Nephron (organoid): ENCODE data around the gene LGI4.

Source experiments
- H3K27ac Mint-ChIP-seq, 3 experiments: 2 replicates each; pipeline ENCODE4 v1.8.0; 2020; ENCODE audit warnings: mixed read lengths in 3 of 3, mild to moderate bottlenecking in 2 of 3, moderate library complexity in 1 of 3
- H3K27me3 Mint-ChIP-seq: 2 replicates; pipeline ENCODE4 v1.8.0; 2021; ENCODE audit warnings: low read depth, mild to moderate bottlenecking, moderate library complexity, mixed read lengths
- H3K36me3 Mint-ChIP-seq: 2 replicates; pipeline ENCODE4 v1.8.0; 2020; ENCODE audit warnings: low read depth, mixed read lengths
- H3K4me1 Mint-ChIP-seq: 2 replicates; pipeline ENCODE4 v1.8.0; 2020; ENCODE audit warnings: mixed read lengths
- H3K4me3 Mint-ChIP-seq, 3 experiments: 2 replicates each; pipeline ENCODE4 v1.8.0; 2020; ENCODE audit warnings: mild to moderate bottlenecking in 3 of 3, mixed read lengths in 3 of 3, moderate library complexity in 2 of 3
- H3K9me3 Mint-ChIP-seq: 2 replicates; pipeline ENCODE4 v1.8.0; 2020; ENCODE audit warnings: mixed read lengths
- TF ChIP-seq, protein P1 (sequence below), 3 experiments: fragments of 200-600 bp; sonication (generic); IDR thresholded peaks; one replicate each; pipeline ENCODE4 v1.5.0; 2021; ENCODE audit warnings: antibody characterized with exemption in 3 of 3; ENCODE audit not compliant: unreplicated experiment in 3 of 3

LGI4 gene

DNA sequence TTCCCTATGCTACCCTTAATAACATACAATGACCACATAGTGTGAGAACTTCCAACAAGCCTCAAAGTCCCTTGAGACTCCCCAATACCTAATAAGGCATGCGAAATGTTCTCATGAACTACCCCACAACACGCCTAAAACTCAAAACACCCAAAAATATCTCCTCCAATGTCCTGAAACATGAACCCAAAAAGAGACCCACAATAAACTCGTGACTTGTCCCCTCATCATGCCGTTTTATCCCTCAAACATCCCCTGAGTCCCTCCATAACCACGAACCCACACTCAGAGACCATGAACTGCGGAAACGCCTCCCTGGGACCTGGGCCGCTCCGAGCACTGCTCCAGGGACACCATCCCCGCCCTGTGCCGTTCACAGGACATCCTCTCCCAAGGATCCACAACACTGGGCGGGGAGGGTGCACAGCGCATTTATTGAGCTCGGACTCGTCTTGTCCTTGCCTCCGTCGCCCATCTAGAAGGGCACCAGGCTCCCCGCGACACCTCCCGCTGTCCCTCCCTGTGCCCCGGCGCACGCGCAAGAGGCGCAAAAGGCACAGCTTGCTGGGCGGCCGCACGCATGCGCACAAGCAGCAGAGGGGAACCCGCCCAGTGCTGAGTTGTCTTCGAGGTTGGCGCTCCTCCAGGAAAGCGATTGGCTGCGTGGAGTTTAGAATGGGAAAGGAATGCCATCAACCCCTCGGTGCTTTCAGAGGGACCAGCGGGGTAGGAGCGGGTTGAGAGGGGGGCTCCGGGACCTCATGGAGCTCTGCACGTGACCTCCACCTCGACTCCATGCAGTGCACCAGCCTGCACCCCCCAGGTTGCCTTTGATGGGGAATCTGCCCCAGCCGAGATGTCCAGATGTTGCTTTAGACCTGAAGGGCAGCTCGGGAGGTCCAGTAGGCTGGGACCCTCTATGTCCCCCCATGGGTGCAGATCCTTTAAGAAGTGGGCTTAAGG is 10.5 kb downstream of the LGI4 start:
- no peaks in the 10 kb centered on the region for H3K36me3 Mint-ChIP-seq
- TF ChIP-seq, protein P1, sequence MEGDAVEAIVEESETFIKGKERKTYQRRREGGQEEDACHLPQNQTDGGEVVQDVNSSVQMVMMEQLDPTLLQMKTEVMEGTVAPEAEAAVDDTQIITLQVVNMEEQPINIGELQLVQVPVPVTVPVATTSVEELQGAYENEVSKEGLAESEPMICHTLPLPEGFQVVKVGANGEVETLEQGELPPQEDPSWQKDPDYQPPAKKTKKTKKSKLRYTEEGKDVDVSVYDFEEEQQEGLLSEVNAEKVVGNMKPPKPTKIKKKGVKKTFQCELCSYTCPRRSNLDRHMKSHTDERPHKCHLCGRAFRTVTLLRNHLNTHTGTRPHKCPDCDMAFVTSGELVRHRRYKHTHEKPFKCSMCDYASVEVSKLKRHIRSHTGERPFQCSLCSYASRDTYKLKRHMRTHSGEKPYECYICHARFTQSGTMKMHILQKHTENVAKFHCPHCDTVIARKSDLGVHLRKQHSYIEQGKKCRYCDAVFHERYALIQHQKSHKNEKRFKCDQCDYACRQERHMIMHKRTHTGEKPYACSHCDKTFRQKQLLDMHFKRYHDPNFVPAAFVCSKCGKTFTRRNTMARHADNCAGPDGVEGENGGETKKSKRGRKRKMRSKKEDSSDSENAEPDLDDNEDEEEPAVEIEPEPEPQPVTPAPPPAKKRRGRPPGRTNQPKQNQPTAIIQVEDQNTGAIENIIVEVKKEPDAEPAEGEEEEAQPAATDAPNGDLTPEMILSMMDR (IDR thresholded peaks at IDR 0.05; ENCODE audit: unreplicated experiment in 3 of 3), result no peak
- H3K27me3 Mint-ChIP-seq, result peaks cover 7% of the 10 kb centered on the region
- H3K4me1 Mint-ChIP-seq, result peaks cover 18% of the 10 kb centered on the region
- peak overlapping the region in 2 of 3 experiments; percentile 1 to 12 for H3K27ac Mint-ChIP-seq
- no peaks in the 10 kb centered on the region for H3K9me3 Mint-ChIP-seq
- H3K4me3 Mint-ChIP-seq, result peak overlapping the region; percentile 53 to 61 (median 60)

DNA sequence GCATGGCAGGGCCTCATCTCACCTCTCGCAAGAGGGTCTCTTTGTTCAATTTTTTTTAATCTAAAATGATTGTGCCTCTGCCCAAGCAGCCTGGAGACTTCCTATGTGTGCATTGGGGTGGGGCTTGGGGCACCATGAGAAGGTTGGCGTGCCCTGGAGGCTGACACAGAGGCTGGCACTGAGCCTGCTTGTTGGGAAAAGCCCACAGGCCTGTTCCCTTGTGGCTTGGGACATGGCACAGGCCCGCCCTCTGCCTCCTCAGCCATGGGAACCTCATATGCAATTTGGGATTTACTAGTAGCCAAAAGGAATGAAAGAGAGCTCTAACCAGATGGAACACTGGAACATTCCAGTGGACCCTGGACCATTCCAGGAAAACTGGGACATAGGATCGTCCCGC is 11.3 kb downstream of the LGI4 start:
- peak overlapping the region in 1 of 3 experiments; percentile 12 for H3K27ac Mint-ChIP-seq
- peak overlapping the region in 2 of 3 experiments; percentile 53 to 61 for H3K4me3 Mint-ChIP-seq
- H3K9me3 Mint-ChIP-seq, result no peaks in the 10 kb centered on the region
- H3K27me3 Mint-ChIP-seq, result peaks cover 4% of the 10 kb centered on the region
- peaks cover 18% of the 10 kb centered on the region for H3K4me1 Mint-ChIP-seq
- TF ChIP-seq, protein P1 (IDR thresholded peaks at IDR 0.05; ENCODE audit: unreplicated experiment in 3 of 3), result no peak
- no peaks in the 10 kb centered on the region for H3K36me3 Mint-ChIP-seq

DNA sequence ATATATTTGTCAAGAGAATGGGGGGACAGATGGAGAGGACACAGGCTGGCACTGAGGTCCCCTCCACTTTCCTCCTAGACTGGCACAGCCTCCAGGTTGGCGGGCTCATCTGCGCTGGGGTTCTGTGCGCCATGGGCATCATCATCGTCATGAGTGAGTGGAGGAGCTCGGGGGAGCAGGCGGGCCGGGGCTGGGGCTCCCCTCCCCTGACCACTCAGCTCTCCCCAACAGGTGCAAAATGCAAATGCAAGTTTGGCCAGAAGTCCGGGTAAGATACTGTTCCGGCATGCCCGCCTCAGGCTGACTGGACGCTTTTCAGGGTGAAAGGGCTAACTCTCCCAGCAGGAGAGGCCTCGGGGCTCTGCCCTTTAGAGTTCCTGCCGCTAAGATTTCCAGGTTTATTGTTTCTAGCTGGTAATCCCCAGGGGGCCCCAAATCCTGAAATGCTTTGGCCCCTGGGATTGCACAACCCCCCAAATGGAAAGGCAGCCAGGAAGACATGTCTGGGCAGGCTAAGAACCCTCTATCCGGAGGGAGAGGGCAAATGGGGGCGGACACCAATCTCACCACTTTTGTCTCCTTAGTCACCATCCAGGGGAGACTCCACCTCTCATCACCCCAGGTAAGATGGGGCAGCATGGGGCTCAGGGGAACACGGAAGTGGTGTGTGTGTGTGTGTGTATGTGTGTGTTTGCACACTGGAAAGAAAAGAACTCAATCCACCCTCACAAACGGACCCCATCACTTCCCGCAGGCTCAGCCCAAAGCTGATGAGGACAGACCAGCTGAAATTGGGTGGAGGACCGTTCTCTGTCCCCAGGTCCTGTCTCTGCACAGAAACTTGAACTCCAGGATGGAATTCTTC is 11.9 kb downstream of the LGI4 start:
- no peak overlapping the region for H3K4me3 Mint-ChIP-seq
- no peak overlapping the region for H3K27ac Mint-ChIP-seq
- H3K27me3 Mint-ChIP-seq, result peaks cover 4% of the 10 kb centered on the region

DNA sequence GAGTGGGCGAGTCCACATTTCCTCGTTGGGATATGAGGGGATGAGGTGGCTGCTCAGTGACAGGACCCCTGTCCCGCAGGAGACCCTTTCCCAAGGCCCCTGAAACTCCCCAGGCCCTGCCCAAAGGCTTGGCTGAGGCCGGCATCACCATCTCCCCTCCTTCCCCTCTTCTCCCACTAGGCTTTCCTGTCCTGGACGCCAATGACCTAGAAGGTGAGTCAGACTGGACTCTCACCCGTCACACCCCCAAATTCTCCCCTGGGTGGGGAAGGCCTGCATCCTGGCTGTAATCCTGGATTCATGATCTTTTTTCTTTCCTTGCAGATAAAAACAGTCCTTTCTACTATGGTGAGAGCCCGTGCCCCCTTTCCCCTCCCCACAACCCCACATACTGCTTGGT is 14.0 kb downstream of the LGI4 start:
- peaks cover 5% of the 10 kb centered on the region for H3K27me3 Mint-ChIP-seq
- TF ChIP-seq, protein P1 (IDR thresholded peaks at IDR 0.05; ENCODE audit: unreplicated experiment in 3 of 3), result no peak
- H3K4me1 Mint-ChIP-seq, result peaks cover 19% of the 10 kb centered on the region
- no peak overlapping the region for H3K4me3 Mint-ChIP-seq
- H3K27ac Mint-ChIP-seq, result no peak overlapping the region
- H3K9me3 Mint-ChIP-seq, result no peaks in the 10 kb centered on the region
- H3K36me3 Mint-ChIP-seq, result no peaks in the 10 kb centered on the region

More for the DNA sequence above, 11.9 kb downstream of the LGI4 start:
- H3K9me3 Mint-ChIP-seq, result no peaks in the 10 kb centered on the region
- TF ChIP-seq, protein P1 (IDR thresholded peaks at IDR 0.05; ENCODE audit: unreplicated experiment in 3 of 3), result no peak
- peaks cover 18% of the 10 kb centered on the region for H3K4me1 Mint-ChIP-seq
- H3K36me3 Mint-ChIP-seq, result no peaks in the 10 kb centered on the region

DNA sequence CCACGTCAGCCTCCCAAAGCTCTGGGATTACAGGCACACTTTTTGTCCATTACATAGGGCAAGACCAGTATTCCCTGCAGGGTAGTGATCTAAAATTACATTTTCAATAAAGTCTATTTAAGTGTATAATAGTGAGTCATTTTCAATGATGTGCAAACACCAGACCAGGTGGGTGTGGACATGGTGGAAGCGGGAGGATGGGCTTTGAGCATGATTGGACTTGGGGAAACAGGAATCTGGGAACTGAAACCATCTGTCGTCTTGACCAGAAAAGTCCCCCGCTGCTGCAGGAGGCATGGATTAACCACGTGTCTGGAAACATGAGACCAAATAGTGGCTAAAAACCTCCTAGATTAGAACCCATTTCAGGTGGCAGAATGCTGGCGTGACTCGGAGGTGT is 14.4 kb downstream of the LGI4 start:
- Mint-ChIP-seq H3K4me1 (peaks cover 23% of the 10 kb centered on the region), H3K9me3 (no peaks in the 10 kb centered on the region), H3K36me3 (no peaks in the 10 kb centered on the region), H3K4me3 (no peak overlapping the region), H3K27me3 (peaks cover 9% of the 10 kb centered on the region), H3K27ac (peak overlapping the region in 1 of 3 experiments; percentile 46)
- TF ChIP-seq, protein P1 (IDR thresholded peaks at IDR 0.05; ENCODE audit: unreplicated experiment in 3 of 3), result no peak
